Gastrocnemius medialis (tissue), 4 donors: Measurements from ENCODE around the gene PRKCD.

ENCODE experiments used
- CTCF ChIP-seq, 5 experiments: fragments of 450-650 bp in 3 of 5; fragments of 200-600 bp in 2 of 5; sonication (generic) in 2 of 5; IDR thresholded peaks in 4 of 5; conservative IDR thresholded peaks in 1 of 5; 1 replicate in 4 of 5; 2 replicates in 1 of 5; pipeline ENCODE4 v1.5.1; 2016 to 2019; ENCODE audit warnings: antibody characterized with exemption in 5 of 5, mild to moderate bottlenecking in 3 of 5, moderate library complexity in 3 of 5
- POLR2A ChIP-seq, 2 donors: fragments of 450-650 bp; IDR thresholded peaks; one replicate each; pipeline ENCODE4 v1.6.1; 2017; ENCODE audit warnings: antibody characterized with exemption in 2 of 2, mild to moderate bottlenecking in 2 of 2, moderate library complexity in 2 of 2

- TF ChIP-seq CTCF (IDR thresholded peaks at IDR 0.05 in 4 of 5, conservative IDR thresholded peaks at IDR 0.05 in 1 of 5), result no peak
- TF ChIP-seq POLR2A (IDR thresholded peaks at IDR 0.05), result no peak
These were observed 11.0 kb downstream of the PRKCD start for GRCh38 chr3:53171827-53172505.
